ENCODE measurements around the gene FOXJ3.
"Not testable (repeated sequence)": the region's sequence is repeated elsewhere in the genome, so short reads cannot be mapped to it uniquely, and the experiment has no call there.

The FOXJ3 gene

DNA sequence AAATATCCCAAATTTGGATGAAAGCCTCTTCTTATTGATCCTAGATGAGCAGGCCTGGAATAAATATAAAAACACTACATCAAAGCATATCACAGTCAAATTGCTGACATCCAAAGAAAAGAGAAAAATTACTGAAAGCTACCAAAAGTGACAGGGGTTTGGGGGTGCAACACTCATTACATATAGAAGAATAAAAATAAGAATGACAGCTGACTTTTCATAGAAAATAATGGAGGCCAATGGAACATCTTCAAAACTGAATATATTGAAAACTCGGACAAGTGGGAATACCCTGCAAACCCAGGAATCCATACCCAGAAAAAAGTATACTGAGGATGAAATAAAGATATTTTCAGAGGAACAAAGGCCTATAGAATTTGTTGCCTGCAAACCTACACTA lies 84.0 kb downstream of the FOXJ3 start:
- no peak for DNase-seq (ENCODE audit: low read depth in 2 of 2)

DNA sequence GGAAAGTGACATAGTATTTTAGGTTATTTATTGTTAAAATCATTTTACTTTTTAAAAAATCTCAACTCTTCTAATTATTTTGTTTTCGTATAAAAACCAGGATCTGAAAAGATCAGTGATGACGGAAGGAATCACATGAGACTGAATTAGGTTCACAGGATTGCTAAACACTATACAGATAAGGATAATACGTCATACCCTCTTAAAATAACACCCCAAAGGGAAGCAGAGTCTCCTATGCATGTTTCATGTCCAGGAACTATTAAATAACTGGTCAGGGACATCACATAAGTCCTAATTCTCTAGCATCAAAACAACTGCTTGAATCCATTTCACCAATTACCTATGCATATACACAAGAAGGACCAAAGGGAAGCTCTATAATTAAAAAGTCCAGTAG lies 84.9 kb downstream of the FOXJ3 start:
- DNase-seq (ENCODE audit: low read depth in 2 of 2), result no peak

DNA sequence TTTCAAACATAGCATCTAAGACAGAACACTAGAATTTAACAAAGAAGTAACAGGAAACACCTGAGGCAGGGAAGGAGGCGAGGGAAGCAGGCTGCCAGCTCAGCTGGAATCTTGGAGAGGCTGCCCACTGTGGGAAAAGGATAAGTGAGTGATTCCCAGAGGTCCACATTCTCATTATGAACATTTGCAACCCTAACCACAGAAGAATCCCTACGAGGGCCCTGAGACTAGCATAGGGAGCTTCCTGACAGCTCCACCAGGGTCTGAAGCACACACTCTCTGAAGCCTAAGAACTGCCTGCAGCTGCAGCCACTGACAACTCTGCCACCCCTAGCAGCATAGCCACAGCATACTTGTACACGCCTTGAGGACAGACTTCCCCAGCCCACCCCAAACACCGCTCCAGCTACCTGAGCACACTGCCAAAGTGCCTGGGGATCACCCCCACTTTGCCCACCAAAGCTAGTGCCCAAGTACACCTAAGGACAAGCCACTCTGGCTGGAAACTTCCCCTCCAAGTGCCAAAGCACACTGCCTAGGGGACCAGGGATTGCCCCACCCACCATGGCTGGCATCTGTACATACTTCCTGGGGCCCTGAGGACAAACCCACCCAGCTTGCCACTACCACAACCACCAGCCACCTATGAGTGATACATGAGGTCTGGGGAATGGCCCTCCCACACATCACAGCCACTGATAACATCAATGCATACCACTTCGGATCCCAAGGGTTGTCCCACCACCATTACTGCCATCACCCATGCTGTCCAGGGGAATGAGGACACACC lies 93.9 kb downstream of the FOXJ3 start:
- no peak for DNase-seq (ENCODE audit: low read depth in 2 of 2)

DNA sequence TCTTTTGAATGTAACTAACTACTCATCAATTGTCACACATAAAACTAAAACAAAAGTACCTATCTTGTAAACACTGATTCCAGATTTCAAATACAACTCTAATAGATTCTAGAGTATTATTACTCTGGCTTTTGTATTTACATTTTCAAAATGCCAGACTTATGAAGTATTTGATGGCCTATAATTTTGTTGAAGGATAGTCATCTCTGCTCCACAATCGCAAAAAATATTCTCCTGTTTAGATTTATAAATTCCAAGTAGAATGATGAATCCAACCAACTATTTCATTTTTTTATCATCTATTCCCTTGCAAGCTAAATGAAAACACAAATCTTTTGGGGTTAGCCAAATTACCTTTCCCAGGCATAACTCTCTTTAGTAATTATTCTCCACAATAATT lies 95.5 kb downstream of the FOXJ3 start:
- no peak for DNase-seq (ENCODE audit: low read depth in 2 of 2)

DNA sequence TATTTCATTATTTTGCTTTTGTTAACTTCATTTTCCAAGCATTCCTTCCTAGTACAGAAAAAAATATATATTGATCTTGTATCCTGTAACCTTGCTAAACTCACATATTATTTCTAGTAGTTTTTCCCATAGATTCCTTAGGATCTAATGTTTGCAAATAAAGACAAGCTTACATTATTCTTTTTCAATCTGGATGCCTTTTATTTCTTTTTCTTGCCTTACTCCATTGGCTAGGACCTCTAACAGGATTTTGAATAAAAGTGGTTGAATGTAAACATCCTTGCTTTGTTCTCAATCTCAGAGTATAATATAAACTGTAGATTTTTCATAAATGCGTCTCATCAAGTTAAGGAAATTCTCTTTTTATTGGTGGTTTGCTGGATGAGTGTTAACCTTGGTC lies 96.0 kb downstream of the FOXJ3 start:
- no peak for DNase-seq (ENCODE audit: low read depth in 2 of 2)

DNA sequence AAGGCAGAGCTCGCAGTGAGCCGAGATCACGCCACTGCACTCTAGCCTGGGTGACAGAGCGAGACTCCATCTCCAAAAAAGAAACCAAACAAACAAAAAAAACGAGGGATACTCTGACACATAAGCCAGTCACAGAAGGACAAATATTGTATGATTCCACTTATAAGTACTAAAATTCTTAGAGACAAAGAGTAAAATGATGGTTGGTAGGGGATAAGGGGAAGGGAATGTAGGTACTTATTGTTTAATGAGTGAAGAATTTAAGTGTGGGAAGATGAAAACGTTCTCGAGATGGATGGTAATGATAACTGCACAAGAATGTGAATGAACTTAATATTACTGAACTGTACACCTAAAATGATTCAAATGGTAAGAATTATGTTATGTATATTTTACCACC lies 103.8 kb downstream of the FOXJ3 start:
- no peak for DNase-seq (ENCODE audit: low read depth in 2 of 2)

DNA sequence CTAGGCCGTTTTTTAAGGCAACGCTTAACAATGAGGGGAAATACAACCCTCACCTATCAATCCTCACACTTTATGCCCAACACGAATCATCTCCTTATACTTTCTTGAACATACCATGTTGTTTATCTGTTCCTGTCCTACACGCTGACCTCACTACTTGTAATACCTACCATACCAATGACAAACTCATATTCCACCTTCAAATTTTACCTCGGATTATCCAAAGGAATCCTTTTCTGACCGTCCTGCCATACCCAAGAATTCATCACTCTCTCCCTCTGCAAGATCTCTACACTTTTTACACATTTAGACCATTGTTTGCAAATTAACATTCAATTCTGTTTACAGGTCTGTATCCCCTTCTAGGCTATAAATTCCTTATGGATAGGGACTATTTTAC lies 106.1 kb downstream of the FOXJ3 start:
- no peak for DNase-seq (ENCODE audit: low read depth in 2 of 2)

DNA sequence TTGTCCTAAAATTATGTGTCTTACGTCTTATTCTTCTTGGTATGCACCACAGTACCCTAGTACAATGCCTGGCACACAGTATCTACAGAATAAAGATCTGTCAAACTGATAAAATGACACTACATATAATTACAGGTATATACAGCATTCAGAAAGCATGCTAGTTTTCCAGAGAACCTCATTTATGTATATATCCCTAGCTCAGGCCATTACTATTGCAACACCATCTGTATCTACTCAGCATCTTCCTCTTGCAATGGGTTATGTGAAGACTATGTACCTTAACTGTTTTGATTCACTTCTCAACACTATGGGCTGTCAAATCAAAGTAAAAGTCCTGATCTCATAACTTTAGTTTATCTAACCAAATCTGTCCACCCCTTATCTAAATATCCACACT lies 112.0 kb downstream of the FOXJ3 start:
- no peak for DNase-seq (ENCODE audit: low read depth in 2 of 2)

DNA sequence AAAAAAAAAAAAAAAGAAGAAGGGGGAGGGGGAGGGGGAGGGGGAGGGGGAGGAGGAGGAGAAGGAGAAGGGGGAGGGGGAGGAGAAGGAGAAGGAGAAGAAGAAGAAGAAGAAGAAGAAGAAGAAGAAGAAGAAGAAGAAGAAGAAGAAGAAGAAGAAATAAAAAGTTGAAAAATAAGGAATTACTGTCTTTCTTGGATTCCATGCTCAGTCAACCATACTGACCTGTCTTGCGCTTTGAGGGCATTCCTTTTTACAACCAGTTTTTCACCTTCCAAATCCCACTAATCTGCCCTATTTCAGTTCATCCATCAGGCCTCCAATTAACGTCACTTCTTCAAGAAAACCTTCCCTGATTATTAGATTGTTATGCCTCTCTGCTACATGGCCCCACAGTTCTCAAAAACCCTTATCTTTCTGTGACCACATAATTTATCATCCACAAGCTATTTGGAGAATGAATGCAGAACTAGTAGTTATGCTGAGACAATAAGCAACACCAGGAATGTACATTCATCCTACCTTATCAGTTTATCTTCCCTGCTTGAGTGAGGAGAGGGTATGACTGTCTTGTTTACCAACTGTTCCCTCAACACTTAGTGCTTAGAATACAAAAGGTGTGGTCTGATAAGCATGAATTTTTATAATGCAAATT lies 113.0 kb downstream of the FOXJ3 start:
- no peak for DNase-seq (ENCODE audit: low read depth in 2 of 2)

DNA sequence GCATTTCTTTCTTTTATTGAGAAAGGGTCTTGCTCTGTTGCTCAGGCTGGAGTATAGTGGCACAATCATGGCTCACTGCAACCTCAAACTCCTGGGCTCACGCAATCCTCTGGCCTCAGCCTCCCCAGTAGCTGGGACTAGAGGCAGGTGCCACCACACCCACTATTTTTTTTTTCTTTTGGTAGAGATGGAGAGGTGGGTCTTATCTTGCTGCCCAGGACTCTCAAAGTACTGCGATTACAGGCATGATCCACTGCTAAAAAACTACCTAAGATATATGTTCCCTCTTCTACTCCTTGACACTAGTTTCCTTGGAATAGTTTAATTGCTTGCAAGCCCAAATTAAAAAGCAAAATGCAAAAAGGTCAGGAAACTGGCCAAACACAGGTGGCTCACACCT lies 113.6 kb downstream of the FOXJ3 start:
- no peak for DNase-seq (ENCODE audit: low read depth in 2 of 2)

DNA sequence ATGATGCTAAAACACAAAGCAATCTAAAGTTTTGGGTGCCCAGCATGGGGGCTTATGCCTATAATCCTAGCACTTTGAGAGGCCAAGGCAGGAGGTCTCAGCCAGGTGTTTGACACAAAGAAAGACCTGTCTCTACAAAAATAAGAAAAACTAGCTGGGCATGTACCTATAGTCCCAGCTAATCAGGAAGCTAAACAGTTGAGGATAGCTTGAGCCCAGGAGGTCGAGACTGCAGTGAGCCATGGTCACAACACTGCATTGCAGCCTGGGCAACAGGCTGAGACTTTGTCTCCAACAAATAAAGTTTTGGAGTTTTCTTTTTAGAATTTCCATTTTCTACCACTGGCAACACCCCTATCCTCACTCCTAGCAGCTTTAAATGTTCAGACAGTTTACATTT lies 115.4 kb downstream of the FOXJ3 start:
- DNase-seq (ENCODE audit: low read depth in 2 of 2), result no peak

DNA sequence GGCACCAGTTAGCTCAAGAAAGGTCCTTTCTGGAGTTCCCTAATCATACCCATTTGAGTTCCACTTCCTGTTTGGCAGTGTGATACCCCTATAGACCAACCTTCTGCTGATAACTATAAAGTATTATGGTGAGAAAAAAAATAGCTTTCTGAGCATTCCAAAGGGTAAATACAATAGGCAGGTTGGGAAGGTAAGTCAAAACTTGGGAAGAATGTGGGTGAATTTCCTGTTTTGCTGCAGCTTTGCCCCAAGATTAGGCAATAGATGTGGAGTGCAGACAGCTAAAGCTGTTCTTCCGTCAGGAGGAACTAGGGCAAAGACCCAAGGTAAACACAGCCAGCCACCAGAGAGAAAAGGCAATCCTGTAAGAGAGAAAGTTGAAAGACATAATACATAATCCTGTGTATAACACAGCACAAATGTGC lies 120.6 kb downstream of the FOXJ3 start:
- DNase-seq (ENCODE audit: low read depth in 2 of 2), result no peak

DNA sequence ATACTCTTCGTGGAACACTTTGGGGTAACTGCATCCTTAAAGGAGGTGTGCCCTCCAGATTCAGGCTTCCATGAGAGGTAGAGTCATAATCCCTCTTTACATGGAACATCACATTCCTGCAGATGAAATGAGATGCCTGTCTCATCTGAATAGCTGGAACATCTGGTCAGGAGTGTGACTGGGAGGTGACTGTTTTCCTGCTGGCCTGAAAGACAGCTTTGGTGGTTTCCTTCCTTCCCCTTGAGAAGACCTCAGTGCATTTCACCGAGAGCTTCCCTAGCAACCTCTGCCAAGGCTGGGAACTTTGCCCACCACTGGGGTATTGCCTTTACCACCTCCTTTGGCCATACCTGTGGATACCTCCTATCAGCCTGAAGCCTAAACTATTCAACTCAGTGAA lies 123.8 kb downstream of the FOXJ3 start:
- no peak for DNase-seq (ENCODE audit: low read depth in 2 of 2)

DNA sequence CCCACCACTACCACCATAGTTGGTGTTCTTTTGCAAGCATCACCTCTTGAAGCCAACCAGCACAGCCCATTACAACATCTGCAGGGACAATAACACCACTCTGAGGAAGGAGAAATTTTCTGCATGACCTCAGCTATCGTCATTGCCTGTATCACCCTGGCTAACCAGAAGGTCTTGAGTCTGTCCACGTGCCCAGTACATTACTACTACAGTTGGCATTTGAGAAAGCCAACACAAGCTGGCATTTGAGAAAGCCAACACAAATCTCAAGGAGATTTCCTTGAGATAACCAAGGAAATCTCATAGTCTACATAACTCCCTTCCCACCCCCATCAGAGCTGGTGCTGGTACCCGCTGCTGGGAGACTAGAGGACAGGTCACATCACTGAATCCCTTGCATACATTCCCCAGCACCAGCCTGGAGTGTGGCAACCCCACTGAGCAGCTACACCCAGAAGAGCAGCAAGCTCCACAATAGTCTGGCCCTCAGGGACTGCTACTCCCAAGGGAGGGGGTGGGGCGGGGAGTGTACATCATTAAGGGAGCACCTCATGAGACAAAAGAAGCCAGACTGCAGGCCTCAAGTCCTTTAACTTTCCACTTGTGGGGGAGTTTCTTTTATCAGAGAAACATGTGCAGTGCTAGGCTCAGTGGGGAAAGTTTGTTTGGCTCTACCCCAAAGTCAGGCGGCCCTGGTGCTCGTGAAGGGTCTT lies 124.5 kb downstream of the FOXJ3 start:
- no peak for DNase-seq (ENCODE audit: low read depth in 2 of 2)

DNA sequence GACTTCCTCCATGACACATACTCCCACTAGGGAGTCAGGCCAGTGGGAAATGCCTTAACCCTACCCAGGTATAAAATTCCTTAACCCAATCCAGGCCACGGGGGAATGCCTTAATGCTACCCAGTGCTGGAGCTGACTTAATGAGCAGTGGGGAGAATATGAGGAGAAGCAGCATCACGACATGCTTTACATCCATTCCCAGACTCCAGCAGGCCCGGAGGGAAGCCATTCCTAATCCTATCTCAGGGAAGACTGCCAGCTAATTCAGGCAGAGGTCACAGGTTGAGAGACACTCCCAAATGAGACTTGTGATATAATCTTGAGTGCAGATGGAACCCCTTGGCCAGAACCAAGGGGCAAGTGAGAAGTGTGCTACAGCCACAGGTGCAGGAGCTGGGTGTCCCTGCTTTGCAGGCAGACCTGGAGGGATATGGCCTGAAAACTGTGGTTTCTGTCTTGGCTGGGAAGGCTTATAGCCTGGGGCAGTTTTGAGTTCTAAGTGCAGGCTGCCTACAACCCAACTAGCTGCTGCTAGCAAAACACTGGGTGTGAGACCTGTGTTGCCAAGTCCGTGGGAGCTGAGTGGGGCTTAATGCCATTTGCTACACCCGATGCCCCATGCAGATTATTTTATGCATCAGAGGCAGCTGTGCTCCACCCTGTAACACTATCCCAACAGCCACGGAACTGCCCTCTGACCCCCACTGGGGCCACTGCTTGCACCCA lies 125.3 kb downstream of the FOXJ3 start:
- no peak for DNase-seq (ENCODE audit: low read depth in 2 of 2)

DNA sequence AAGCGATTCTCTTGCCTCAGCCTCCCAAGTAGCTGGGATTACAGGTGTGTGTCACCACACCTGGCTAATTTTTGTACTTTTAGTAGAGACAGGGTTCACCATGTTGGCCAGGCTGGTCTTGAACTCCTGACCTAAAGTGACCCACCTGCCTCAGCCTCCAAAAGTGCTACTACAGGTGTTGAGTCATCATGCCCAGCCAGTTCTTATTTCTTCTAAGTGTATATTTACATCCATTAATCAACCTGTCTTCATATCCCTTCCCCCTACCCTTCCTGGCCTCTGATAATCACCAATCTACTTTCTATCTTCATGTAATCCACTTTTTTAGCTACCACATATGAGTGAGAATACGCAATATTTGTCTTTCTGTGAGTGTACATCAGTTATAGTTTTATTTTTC lies 128.1 kb downstream of the FOXJ3 start:
- not testable (repeated sequence) for DNase-seq (ENCODE audit: low read depth in 2 of 2)

DNA sequence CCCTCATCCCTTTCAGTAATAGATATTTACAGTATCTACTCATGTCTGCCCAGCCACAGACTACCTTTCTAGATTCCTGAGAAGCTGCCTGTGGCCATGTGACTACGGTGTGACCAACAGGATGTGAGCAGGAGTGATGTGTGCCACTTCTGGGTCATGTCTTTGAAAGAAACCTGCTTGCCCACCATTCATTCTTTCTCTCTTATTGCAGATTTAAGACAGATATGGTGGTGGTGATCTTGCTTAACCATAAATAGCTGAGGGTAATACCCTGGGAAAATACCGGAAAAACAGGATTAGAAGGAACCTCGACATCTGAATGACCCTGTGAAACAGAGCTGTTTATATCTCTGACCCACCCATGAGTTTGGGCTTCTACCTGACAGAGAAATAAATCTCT lies 128.9 kb downstream of the FOXJ3 start:
- DNase-seq (ENCODE audit: low read depth in 2 of 2), result no peak

DNA sequence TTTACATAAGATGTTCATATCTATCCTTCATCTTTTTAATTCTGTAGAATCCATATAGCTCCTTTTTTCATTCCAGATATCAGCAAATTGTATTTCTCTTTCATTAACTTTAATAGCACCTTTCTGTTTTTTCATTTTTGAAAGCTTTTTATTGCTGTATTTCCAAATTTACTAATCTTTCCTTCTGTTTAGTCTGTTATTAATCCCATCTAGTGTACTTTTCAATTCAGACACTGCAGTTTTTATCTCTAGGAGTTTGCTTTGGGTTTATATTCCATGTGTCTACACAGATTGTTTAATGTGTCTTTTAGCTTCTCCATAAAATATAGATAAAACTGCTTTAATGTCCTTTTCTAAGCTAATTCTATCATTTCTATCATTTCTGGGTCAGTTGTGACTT lies 133.0 kb downstream of the FOXJ3 start:
- no peak for DNase-seq (ENCODE audit: low read depth in 2 of 2)

DNA sequence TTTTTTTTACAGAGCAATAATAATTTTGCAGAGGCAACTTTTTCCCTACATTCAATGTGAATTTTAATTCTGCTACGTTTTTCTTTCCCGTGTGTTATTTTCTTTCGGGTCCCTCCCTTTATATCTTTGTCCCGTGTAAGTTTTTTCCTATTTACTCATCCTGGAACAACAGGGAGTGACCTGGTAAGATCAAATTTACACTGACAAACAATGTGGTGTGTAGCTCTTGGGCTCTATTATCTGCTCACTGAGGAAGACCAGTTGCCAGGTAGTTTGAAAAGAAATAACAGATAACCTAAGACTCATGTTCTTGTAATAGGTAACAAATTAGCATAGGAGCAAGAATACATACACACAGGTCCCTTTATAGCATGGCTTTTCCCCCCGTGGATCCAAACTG lies 136.8 kb downstream of the FOXJ3 start:
- DNase-seq (ENCODE audit: low read depth in 2 of 2), result no peak

DNA sequence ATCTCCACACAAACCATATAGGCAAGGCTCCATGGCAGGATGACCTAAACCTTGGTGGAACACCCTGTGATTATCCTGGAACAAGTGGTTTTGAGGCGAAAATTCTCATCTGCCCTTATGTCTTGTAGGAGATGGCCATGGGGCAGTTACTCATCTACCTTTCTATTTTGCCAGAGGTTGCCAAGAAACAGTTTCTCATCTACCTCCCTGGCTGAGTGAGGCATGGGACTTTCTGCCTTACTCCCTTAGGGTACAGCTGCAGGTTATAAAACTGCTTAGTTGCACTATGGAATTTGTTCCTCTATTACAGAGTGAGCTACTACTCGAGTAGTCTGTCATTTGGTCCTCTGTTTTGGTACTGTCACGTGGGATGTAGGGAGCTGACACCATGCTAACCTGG lies 139.2 kb downstream of the FOXJ3 start:
- DNase-seq (ENCODE audit: low read depth in 2 of 2), result no peak

DNA sequence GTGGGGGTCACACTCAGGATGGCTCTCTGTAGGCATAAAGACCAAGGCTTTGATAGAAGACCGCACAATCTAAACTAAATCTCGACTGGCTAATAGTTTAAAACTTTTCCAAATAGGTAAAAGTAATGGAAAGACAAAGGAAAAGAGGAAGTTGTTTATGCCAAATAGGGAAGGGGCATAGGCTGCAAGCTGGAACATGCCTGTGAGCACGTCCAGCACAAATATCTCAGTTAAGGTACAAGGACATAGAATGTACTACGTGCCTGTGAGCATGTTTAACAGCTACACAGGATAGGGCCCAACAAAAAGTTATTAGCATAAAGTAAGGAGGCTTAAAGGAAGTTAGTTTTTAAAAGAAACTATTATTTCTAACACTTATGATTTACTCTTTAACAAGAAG lies 142.9 kb downstream of the FOXJ3 start:
- no peak for DNase-seq (ENCODE audit: low read depth in 2 of 2)

DNA sequence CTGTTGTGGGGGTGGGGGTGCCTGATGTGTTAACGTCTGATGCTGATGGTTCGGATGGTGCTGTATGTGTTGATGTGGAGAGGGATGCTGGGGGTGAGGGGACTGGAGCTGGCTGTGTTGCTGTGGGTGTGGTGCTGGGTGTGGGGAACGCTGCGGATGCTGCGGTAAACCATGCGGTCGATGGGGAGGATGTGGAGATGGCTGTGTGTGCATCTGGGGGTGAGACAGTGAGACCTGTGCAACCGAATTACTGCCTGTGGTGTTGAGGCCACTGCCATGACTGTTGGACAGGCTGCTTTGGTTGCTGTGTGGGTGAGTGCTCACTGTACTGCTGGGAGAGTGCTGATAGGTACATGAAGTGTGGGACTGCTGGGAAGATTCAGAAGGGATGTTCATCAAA lies 143.7 kb downstream of the FOXJ3 start:
- DNase-seq (ENCODE audit: low read depth in 2 of 2), result no peak
